Activated naive CD8-positive, alpha-beta T cell treated with anti-CD3 and anti-CD28 coated beads, Interleukin-2, amount 10 ng/mL, durations not matched to agents 7 days and 5 days (primary cell): ENCODE results near the gene ATP6V0A1. TPM values are rescaled to one million over a fixed set of nuclear protein-coding genes. Genes with fewer than 3 reads are reported as not detected.

Source experiments
- ATAC-seq: fragments of 150-1000 bp; cut with Tn5 transposase; one replicate; pipeline ENCODE4 v1.10.0; 2021; ENCODE audit warnings: low read depth, moderate library complexity
- POLR2A ChIA-PET: fragments of 350-600 bp; sonication (Branson Sonifier 250); formaldehyde crosslinking; loops from one replicate; lab custom pipeline; 2021; ENCODE audit warnings: antibody characterized with exemption; lab: Charles Lee
- DNase-seq: peaks from one replicate; pipeline ENCODE4 v3.0.0; 2021
- H3K27ac Mint-ChIP-seq: one replicate; pipeline ENCODE4 v1.8.0; 2022; ENCODE audit warnings: mild to moderate bottlenecking, mixed read lengths
- H3K27me3 Mint-ChIP-seq: one replicate; pipeline ENCODE4 v1.8.0; 2022; ENCODE audit warnings: mild to moderate bottlenecking, moderate library complexity, mixed read lengths
- H3K36me3 Mint-ChIP-seq: one replicate; pipeline ENCODE4 v1.8.0; 2021; ENCODE audit warnings: mild to moderate bottlenecking, mixed read lengths
- H3K4me1 Mint-ChIP-seq: one replicate; pipeline ENCODE4 v1.8.0; 2021; ENCODE audit warnings: mixed read lengths
- H3K4me3 Mint-ChIP-seq: one replicate; pipeline ENCODE4 v1.8.0; 2022; ENCODE audit warnings: mild to moderate bottlenecking, moderate library complexity, mixed read lengths
- H3K9me3 Mint-ChIP-seq: one replicate; pipeline ENCODE4 v1.8.0; 2021; ENCODE audit warnings: mixed read lengths
- total RNA-seq, 2 experiments: library from RNA; stranded (reverse); gene quantifications; one replicate each; pipeline ENCODE4 v1.2.3, GENCODE V29; 2021

The ATP6V0A1 gene
- total RNA-seq, 2 experiments from 2014 or later: 8.1 TPM

DNA sequence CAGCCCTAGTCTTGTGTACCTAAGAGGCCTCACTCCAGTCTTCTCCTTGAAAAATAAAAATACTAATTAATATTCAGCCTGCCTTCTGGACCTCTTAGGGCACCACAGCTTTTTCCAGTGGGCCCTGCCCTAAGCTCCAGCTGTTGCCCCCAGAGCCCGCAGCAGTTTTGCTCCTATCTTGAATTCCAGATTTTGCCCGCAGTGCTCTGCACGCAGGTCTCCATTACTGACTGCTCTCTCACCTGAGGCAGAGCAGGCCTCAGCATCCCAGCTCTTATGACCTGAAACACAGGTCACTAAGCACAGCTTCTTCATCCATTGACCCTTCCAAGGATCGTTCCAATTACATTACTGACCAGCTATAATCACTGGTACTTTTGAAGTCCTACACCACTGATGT, 49.0 kb downstream of the ATP6V0A1 start:
- ATAC-seq: no peak
- POLR2A ChIA-PET: no interaction called here
- H3K27ac Mint-ChIP-seq: no peak overlapping the region
- no peak overlapping the region for H3K4me3 Mint-ChIP-seq
- no peaks in the 10 kb centered on the region for H3K9me3 Mint-ChIP-seq
- peaks cover 4% of the 10 kb centered on the region for H3K27me3 Mint-ChIP-seq
- H3K36me3 Mint-ChIP-seq: no peaks in the 10 kb centered on the region
- DNase-seq: no peak
- peaks cover 11% of the 10 kb centered on the region for H3K4me1 Mint-ChIP-seq

DNA sequence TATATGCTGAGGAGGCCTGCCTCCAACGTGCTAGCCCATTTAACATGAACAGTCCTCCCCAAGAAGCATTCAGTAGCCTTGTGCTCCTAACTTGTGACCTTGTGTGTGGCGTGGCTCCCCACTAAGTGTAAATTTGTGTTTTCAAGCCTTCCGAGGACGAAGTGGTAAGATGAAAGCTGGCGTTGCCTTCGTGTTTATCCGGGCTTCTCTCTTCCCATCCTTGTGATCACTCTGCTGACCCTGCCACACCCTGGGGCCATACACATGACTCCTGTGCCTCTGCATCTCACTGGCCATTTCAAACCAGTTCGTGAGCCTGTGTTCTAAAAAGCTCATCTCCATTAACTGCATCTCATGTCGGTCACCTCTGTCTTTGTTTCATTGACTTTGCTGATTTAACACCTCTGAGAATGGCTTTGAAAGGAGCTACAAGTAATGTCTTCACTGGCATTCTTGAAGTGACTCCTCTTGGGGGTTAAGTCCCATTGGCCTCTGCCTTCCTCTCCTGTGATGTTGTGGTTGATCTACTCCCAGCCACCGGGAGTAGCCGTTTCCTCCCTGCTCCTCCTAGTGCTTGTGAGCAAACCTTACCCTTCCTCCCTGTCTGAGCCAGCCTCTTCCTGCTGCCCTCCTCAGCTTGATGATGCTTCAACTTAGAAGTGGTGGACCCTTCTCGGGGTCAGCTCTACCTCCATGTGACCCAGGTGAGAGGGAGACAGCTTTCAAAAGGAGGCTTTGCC, 49.9 kb downstream of the ATP6V0A1 start:
- H3K4me3 Mint-ChIP-seq: no peak overlapping the region
- DNase-seq (no peak), ATAC-seq (no peak)
- no peak overlapping the region for H3K27ac Mint-ChIP-seq
- peaks cover 8% of the 10 kb centered on the region for H3K4me1 Mint-ChIP-seq
- H3K9me3 Mint-ChIP-seq: no peaks in the 10 kb centered on the region
- peaks cover 4% of the 10 kb centered on the region for H3K27me3 Mint-ChIP-seq
- H3K36me3 Mint-ChIP-seq: no peaks in the 10 kb centered on the region
- POLR2A ChIA-PET: no interaction called here

DNA sequence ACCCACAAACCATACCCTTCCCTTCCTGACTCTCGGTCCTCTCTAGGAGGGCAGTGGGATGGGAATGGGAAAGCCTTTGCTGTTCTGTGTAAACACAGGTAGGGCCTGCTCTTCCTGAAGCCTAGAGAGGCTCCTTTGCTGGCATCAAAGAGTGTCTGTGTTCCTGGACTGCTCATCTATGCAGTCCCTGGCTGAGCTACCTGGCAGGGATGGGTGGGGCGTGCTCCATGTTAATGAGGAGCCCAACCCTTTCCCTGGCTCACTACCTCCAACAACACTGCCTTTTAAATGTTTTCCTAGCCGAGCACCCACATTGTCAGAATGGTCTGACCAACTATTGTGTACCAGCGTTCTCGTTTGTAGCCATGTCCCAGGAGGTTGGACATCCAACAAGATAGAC, 50.7 kb downstream of the ATP6V0A1 start:
- no peak for ATAC-seq
- no peak overlapping the region for H3K27ac Mint-ChIP-seq
- peaks cover 8% of the 10 kb centered on the region for H3K4me1 Mint-ChIP-seq
- no peak for DNase-seq
- H3K27me3 Mint-ChIP-seq: peaks cover 4% of the 10 kb centered on the region
- no peak overlapping the region for H3K4me3 Mint-ChIP-seq
- no peaks in the 10 kb centered on the region for H3K9me3 Mint-ChIP-seq
- H3K36me3 Mint-ChIP-seq: no peaks in the 10 kb centered on the region
- POLR2A ChIA-PET: no interaction called here

DNA sequence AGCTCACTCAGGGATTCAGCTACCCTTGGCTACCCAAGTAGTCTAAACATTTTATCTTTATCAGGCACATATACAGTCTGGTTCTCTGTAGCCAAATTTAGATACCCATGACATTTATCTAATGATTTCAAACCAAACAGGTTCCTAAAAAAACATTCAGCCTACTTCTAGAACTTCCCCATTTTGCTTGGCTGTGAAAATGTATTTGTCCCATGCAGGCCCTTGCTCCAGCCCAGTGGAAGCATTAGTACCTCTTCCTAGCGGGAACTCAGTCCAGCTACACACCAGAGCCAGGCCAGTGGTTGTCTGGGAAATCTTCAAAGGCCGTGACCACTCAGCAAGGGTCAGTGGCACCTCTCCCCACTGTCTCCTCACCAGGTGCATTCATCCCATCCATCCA, 51.2 kb downstream of the ATP6V0A1 start:
- no peak for DNase-seq
- peaks cover 8% of the 10 kb centered on the region for H3K4me1 Mint-ChIP-seq
- no peaks in the 10 kb centered on the region for H3K36me3 Mint-ChIP-seq
- H3K27ac Mint-ChIP-seq: no peak overlapping the region
- POLR2A ChIA-PET: no interaction called here
- H3K27me3 Mint-ChIP-seq: peaks cover 4% of the 10 kb centered on the region
- no peak overlapping the region for H3K4me3 Mint-ChIP-seq
- ATAC-seq: no peak
- H3K9me3 Mint-ChIP-seq: no peaks in the 10 kb centered on the region

DNA sequence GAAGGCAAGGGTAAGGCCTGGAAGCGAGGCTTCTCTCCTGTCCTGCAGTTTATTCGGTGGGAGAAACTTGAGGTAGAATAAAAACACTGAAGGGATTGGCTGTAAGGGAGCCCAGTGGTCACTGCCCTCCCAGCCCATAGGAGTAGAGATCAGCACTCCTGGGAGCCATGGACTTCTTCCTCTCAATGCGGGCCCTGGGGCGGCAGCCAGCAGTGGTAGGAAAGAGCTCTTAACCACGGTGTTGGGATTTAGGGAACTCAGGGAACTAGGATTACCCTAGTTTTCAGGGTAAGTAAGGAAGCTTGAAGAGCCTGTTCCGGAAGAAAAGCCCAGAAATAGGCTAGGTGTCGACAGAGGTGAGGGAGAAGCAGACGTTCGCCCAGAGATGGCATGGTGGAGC, 53.6 kb downstream of the ATP6V0A1 start:
- no peaks in the 10 kb centered on the region for H3K36me3 Mint-ChIP-seq
- no peak overlapping the region for H3K4me3 Mint-ChIP-seq

DNA sequence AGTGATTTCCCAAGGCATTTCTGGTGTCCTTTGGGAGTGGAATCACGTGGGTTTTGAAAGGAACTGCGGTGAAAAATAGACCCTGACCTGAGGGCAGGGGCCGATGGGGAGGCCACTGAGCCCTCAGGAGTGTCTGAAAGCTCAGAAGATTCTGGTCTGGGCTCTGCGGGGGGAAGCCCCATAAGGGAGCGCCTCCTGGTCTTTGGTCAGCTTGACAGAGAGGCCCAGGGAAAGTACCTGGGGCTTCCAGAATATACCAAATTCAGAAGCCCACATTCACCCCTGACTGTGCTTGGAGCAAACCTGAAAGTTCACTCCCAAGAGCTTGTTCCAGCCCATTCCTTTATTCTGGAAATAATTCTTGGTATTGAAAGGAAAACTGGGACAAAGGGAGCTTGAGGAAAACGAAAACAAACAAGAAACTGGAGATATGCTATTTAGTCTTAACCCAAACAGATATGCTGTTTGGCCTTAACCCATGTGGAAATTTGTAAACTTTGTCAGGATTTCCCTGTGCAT, 54.1 kb downstream of the ATP6V0A1 start:
- Mint-ChIP-seq H3K36me3 (no peaks in the 10 kb centered on the region), H3K27ac (no peak overlapping the region), H3K27me3 (peaks cover 4% of the 10 kb centered on the region), H3K4me3 (no peak overlapping the region), H3K4me1 (peaks cover 13% of the 10 kb centered on the region), H3K9me3 (no peaks in the 10 kb centered on the region)
- POLR2A ChIA-PET: no interaction called here
- no peak for ATAC-seq
- DNase-seq: no peak

More for the DNA sequence above, 53.6 kb downstream of the ATP6V0A1 start:
- peaks cover 4% of the 10 kb centered on the region for H3K27me3 Mint-ChIP-seq
- no peak overlapping the region for H3K27ac Mint-ChIP-seq
- DNase-seq (no peak), ATAC-seq (no peak)
- no peaks in the 10 kb centered on the region for H3K9me3 Mint-ChIP-seq
- H3K4me1 Mint-ChIP-seq: peaks cover 8% of the 10 kb centered on the region
- POLR2A ChIA-PET: no interaction called here

DNA sequence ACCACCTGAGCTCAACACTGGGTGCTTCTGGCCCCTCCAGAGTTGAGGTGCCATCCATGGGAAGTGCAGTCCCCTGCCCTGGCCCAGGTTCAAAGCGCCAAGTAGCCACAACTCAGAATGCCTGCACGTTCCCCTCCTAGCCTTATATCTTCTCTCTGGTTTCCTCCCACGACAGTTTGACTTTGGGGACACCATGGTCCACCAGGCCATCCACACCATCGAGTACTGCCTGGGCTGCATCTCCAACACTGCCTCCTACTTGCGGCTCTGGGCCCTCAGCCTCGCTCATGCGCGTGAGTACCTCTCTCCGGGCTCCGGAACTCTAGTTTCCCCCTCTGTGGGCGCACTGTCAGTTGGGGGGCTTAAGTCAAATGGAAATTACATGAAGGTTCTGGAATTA, 55.0 kb downstream of the ATP6V0A1 start:
- Mint-ChIP-seq H3K4me3 (no peak overlapping the region), H3K36me3 (no peaks in the 10 kb centered on the region), H3K4me1 (peaks cover 8% of the 10 kb centered on the region), H3K9me3 (no peaks in the 10 kb centered on the region), H3K27me3 (peaks cover 4% of the 10 kb centered on the region), H3K27ac (no peak overlapping the region)
- DNase-seq: no peak
- POLR2A ChIA-PET: no interaction called here
- no peak for ATAC-seq

DNA sequence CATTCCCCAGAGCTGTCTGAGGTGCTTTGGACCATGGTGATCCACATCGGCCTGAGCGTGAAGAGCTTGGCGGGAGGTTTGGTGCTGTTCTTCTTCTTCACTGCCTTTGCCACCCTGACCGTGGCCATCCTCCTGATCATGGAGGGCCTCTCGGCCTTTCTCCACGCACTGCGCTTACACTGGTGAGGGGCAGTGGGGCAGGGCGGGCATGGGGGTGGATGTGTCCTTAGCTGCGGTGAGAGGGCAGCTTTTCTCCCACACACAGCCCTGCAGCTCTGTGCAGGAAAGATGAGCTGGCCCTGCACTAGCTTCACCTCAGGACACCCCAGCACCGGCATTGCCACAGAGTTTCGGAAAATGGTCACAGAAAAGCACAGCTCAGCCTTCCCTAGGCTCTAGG, 55.6 kb downstream of the ATP6V0A1 start:
- Mint-ChIP-seq H3K36me3 (no peaks in the 10 kb centered on the region), H3K27ac (no peak overlapping the region), H3K9me3 (no peaks in the 10 kb centered on the region), H3K27me3 (peaks cover 4% of the 10 kb centered on the region), H3K4me3 (no peak overlapping the region), H3K4me1 (peaks cover 5% of the 10 kb centered on the region)
- DNase-seq: no peak
- no peak for ATAC-seq
- POLR2A ChIA-PET: no interaction called here

DNA sequence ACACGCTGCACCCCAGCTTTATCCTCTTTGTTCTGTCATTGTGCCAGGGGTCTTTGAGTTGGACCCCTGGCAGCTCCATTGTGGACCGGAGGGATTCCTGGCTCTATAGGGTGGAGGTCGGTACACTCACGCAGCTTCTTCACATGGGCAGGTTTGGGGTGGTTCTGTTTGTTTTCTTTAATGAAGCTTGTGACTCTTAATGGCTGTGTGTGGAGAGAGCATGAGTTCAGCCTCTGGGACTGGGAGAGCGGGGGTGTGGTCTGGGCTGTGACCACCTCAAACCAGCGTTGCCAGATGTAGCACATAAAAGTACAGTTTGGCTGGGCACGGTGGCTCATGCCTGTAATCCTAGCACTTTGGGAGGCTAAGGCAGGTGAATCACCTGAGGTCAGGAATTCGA, 56.2 kb downstream of the ATP6V0A1 start:
- Mint-ChIP-seq H3K36me3 (no peaks in the 10 kb centered on the region), H3K9me3 (no peaks in the 10 kb centered on the region), H3K27me3 (peaks cover 4% of the 10 kb centered on the region), H3K4me1 (peaks cover 5% of the 10 kb centered on the region), H3K4me3 (no peak overlapping the region), H3K27ac (no peak overlapping the region)
- ATAC-seq (no peak), DNase-seq (no peak)
- POLR2A ChIA-PET: no interaction called here

DNA sequence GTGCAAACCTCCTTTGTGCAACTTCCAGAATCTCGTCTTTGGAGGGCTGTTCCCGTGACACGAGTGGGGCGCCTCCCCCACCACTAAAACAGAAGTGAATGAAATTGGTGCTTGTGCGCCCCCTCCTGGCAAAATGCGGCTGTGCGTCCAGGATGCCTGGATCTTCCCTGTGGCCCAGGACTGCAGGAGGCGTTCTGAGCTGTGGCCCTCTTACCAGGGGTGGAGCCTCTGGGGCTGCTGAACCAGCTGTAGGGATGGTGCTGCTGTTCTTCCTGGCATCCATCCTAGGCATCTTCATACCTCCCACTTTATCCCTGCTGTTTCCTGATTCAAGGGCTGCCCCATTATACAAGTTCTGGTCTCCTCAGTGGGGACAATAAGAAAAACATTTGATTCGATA, 58.8 kb downstream of the ATP6V0A1 start:
- no peak overlapping the region for H3K27ac Mint-ChIP-seq
- no peaks in the 10 kb centered on the region for H3K9me3 Mint-ChIP-seq
- DNase-seq: peak; percentile 86
- no peak overlapping the region for H3K4me3 Mint-ChIP-seq
- peak; percentile 83 for ATAC-seq
- peaks cover 5% of the 10 kb centered on the region for H3K4me1 Mint-ChIP-seq
- POLR2A ChIA-PET: interaction anchor here (0.5 kb wide), 1 partner anchor 177 kb away, joined by 3 read pairs; no protein-coding TSS in a partner anchor
- H3K36me3 Mint-ChIP-seq: no peaks in the 10 kb centered on the region
- no peaks in the 10 kb centered on the region for H3K27me3 Mint-ChIP-seq

DNA sequence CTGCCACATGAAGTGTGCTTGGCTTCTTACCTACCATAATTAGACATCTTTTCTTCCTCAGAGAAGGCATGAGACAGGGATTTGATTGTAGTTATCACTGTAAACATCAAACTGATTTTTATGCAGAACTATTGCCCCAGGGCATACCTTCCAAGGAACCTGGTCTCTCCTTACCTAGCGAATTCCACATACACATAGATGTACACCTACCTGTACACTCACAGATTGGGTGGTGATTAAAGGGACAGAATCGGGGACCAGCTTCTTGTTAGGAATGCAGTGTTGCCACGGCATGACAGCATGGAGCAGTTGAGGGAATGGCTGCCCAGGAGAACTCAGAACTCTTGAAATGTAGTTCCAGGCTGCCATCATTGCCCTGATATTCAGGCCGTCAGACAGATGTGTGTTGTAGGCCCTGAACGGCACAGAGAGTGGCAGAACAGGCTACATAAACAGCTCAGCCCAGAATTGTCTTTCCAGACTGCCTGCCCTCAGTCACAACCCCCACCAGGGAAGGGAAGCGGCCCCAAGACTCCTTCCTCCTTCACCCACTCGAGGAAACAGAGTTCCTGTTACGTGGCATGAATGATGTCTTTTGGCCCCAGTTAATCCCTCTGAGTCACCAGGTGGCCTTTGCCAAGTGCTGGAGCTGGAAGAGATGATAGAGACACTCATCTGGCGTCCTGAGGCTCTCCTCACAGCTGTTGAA, 59.5 kb downstream of the ATP6V0A1 start:
- ATAC-seq (no peak), DNase-seq (no peak)
- no peaks in the 10 kb centered on the region for H3K36me3 Mint-ChIP-seq
- peaks cover 5% of the 10 kb centered on the region for H3K4me1 Mint-ChIP-seq
- no peak overlapping the region for H3K4me3 Mint-ChIP-seq
- H3K27me3 Mint-ChIP-seq: no peaks in the 10 kb centered on the region
- H3K9me3 Mint-ChIP-seq: no peaks in the 10 kb centered on the region
- H3K27ac Mint-ChIP-seq: no peak overlapping the region
- POLR2A ChIA-PET: interaction anchor here (0.5 kb wide), 1 partner anchor 177 kb away, joined by 3 read pairs; no protein-coding TSS in a partner anchor

DNA sequence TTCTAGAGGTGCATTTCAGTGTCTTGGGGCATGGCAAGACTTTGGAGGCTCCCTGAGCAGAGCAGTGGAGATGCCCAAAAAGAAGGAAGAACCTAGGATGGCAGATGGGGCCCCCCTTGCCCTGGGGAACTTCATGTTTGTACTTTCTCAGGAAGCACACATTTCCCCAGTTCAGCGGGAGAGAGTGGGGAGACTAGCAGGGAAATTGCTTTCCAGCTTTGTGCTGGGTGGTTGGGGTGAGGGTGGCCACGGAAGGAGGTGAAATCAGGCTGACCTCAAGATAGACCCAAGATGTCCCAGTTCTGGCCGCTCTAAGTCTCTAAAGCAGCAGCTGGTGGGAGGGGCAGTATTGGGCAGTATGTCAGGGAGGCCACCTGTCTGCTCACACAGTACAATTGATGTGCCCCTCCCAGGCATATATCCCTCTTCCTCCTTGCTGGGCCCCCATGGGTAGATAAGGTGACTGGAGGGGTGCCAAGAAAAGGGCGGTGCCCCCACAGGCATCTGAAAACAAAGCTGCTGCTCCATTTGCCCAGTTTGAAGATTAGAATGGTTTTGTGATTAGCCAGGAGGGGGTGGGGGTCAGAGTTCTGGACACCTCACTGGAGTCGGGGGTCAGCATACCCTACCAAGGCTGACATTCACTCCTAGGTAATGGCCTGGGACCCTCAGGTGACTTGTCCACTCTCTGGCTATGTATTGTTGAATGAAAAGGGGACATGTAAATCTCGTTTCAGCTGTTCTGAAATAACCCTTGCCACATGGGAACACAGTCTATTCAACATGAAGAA, 60.3 kb downstream of the ATP6V0A1 start:
- ATAC-seq (no peak), DNase-seq (no peak)
- Mint-ChIP-seq H3K27ac (no peak overlapping the region), H3K27me3 (no peaks in the 10 kb centered on the region), H3K9me3 (no peaks in the 10 kb centered on the region), H3K36me3 (no peaks in the 10 kb centered on the region), H3K4me3 (no peak overlapping the region), H3K4me1 (peaks cover 5% of the 10 kb centered on the region)
- POLR2A ChIA-PET: interaction anchor here (1.2 kb wide), 1 partner anchor 11 kb away, joined by 3 read pairs; no protein-coding TSS in a partner anchor
